ENCODE measurements around the gene TFB1M.

GRCh38 chr6:155275808-155276480 is 38.3 kb downstream of the TFB1M start:
- TF ChIP-seq CTCF (IDR thresholded peaks at IDR 0.05) (no peak), POLR2A (IDR thresholded peaks at IDR 0.05) (no peak), POLR2AphosphoS5 (IDR thresholded peaks at IDR 0.05) (peak in 1 of 3 donors; percentile 18)

Measured in transverse colon (tissue), 4 donors.